Nephron progenitor cell (in vitro differentiated cells): ENCODE measurements around the gene DCAF17.

Experiments used
- DNase-seq: peaks from one replicate; pipeline ENCODE4 v3.0.0; 2021
- H3K27ac Mint-ChIP-seq: 2 replicates; pipeline ENCODE4 v1.8.0; 2021; ENCODE audit warnings: mild to moderate bottlenecking, moderate library complexity, mixed read lengths
- H3K27me3 Mint-ChIP-seq: 2 replicates; pipeline ENCODE4 v1.8.0; 2021; ENCODE audit warnings: mild to moderate bottlenecking, low read depth, mixed read lengths; ENCODE audit not compliant: poor library complexity
- H3K36me3 Mint-ChIP-seq: 2 replicates; pipeline ENCODE4 v1.8.0; 2021; ENCODE audit warnings: low read depth, mixed read lengths
- H3K4me1 Mint-ChIP-seq: 2 replicates; pipeline ENCODE4 v1.8.0; 2021; ENCODE audit warnings: mixed read lengths
- H3K4me3 Mint-ChIP-seq: 2 replicates; pipeline ENCODE4 v1.8.0; 2021; ENCODE audit warnings: mild to moderate bottlenecking, moderate library complexity, mixed read lengths
- H3K9me3 Mint-ChIP-seq: 2 replicates; pipeline ENCODE4 v1.8.0; 2021; ENCODE audit warnings: mild to moderate bottlenecking, moderate library complexity, mixed read lengths
- CTCF ChIP-seq: fragments of 200-600 bp; sonication (generic); IDR thresholded peaks from 2 replicates; pipeline ENCODE4 v1.5.0; 2021; ENCODE audit warnings: antibody characterized with exemption

DCAF17 gene

DNA sequence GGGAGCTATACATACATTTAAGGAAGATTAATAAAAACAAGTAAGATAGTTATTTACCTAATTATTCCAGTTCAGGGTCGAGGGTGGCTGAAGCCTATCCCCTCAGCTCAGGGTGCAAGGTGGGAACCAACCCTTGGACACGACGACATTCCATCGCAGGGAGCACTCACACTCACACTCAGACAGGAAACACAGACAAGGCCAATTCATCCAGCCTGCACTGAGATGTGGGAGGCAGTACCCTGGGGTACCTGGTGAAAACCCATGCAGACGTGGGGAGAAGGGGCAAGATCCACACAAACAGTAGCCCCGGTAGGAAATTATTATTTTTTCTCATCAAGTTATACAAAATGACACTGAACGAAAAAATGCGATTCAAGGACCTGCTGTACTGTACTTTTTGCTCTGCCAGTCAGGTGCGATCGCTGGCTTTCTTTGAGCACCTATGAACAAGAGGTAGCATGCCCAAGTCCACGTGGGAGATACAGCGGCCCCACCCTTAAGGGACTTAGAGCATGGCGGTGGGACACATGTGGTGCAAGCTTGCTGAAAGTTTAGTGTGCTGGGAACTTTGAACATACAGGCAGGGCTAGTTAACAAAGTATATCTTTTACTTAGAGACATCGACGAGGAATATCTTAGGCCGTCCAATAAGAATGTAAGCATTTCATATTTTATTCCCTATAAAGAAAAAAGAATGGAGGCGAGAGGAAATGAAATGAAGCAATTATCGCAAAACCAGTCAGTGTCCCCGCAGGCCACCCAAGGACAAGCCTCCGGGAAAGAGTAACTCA lies 860 bp upstream of the DCAF17 start:
- H3K9me3 Mint-ChIP-seq = peaks cover 9% of the 10 kb centered on the region
- peaks cover 38% of the 10 kb centered on the region for H3K36me3 Mint-ChIP-seq
- peak overlapping the region; percentile 96 for H3K27ac Mint-ChIP-seq
- H3K4me1 Mint-ChIP-seq = peaks cover 56% of the 10 kb centered on the region
- peaks cover 3% of the 10 kb centered on the region for H3K27me3 Mint-ChIP-seq
- no peak for TF ChIP-seq CTCF
- H3K4me3 Mint-ChIP-seq = peak overlapping the region; percentile 91
- peak; percentile 17 for DNase-seq

DNA sequence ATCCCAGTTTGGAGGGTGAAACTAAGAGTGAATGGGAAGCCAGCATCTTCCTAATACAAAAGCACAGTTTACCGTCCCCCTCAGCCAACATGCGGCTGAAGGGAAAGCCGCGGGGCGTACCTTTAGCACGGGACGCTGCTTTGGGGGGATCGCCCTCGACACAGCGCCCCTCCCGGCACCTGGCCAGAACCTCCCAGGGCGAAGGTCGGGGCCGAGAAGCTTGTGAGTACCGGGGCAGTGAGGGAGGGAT lies 338 bp upstream of the DCAF17 start, which contains the start of gene METTL8:
Gene METTL8, minus strand, starts transcription at position 228 of the 250 bp plus-strand sequence. CDS start 41,805 bp downstream, outside the sequence.
- Mint-ChIP-seq H3K4me3 (peak within 1 kb of the TSS; percentile 91), H3K36me3 (peaks cover 43% of the 10 kb centered on the region), H3K4me1 (peaks cover 56% of the 10 kb centered on the region), H3K27me3 (peaks cover 3% of the 10 kb centered on the region), H3K27ac (peak within 1 kb of the TSS; percentile 96), H3K9me3 (peaks cover 9% of the 10 kb centered on the region)
- peak; percentile 46 for TF ChIP-seq CTCF
- DNase-seq = no peak

- DNase-seq = no peak
- H3K4me3 Mint-ChIP-seq = no peak overlapping the region
- peaks cover 6% of the 10 kb centered on the region for H3K27me3 Mint-ChIP-seq
- peaks cover 62% of the 10 kb centered on the region for H3K36me3 Mint-ChIP-seq
- H3K27ac Mint-ChIP-seq = no peak overlapping the region
- H3K9me3 Mint-ChIP-seq = peaks cover 9% of the 10 kb centered on the region
- TF ChIP-seq CTCF = no peak
- H3K4me1 Mint-ChIP-seq = peaks cover 41% of the 10 kb centered on the region
Observed at GRCh38 chr2:171436307-171436706, 2.3 kb downstream of the DCAF17 start.

DNA sequence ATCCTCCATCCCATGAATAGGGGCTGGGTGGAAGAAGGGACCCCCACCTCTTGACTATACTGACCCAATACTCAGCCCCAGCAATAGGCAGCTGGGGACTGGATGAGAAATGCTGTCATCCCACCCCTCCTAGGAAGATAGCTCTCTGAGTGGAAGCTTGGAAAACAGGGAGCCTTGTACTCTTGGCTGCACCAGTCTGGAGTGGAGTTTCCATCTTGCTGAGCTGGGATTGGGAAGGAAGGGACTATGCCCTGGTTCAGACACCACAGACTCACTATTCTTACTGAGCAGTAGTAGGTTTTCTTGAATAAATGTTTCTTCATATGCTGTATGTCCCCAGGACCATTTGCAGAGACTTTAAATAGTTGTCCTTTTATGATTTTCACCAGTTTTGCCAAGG lies 7.4 kb downstream of the DCAF17 start:
- no peak for TF ChIP-seq CTCF
- Mint-ChIP-seq H3K4me1 (peaks cover 4% of the 10 kb centered on the region), H3K27ac (peak overlapping the region; percentile 22), H3K36me3 (peaks cover 78% of the 10 kb centered on the region), H3K9me3 (peaks cover 7% of the 10 kb centered on the region), H3K27me3 (peaks cover 3% of the 10 kb centered on the region), H3K4me3 (no peak overlapping the region)
- no peak for DNase-seq

- DNase-seq = no peak
- Mint-ChIP-seq H3K4me1 (no peaks in the 10 kb centered on the region), H3K9me3 (no peaks in the 10 kb centered on the region), H3K27ac (no peak overlapping the region), H3K27me3 (no peaks in the 10 kb centered on the region), H3K36me3 (peaks cover 69% of the 10 kb centered on the region), H3K4me3 (no peak overlapping the region)
- no peak for TF ChIP-seq CTCF
Observed at GRCh38 chr2:171447675-171448074, 13.6 kb downstream of the DCAF17 start.

- no peak for DNase-seq
- H3K9me3 Mint-ChIP-seq = peaks cover 12% of the 10 kb centered on the region
- peaks cover 78% of the 10 kb centered on the region for H3K36me3 Mint-ChIP-seq
- no peaks in the 10 kb centered on the region for H3K27me3 Mint-ChIP-seq
- no peak for TF ChIP-seq CTCF
- no peak overlapping the region for H3K4me3 Mint-ChIP-seq
- H3K27ac Mint-ChIP-seq = no peak overlapping the region
- no peaks in the 10 kb centered on the region for H3K4me1 Mint-ChIP-seq
Observed at GRCh38 chr2:171451074-171451473, 17.0 kb downstream of the DCAF17 start.
